Astrocyte of the cerebellum (primary cell): ENCODE results near the gene TGFBR1.

ENCODE experiments used
- DNase-seq: peaks from one replicate; pipeline ENCODE4 v3.0.0-alpha.2; 2011; ENCODE audit warnings: low read depth
- H3K4me3 ChIP-seq: 2 replicates; pipeline ENCODE4 v1.5.1; 2011; ENCODE audit warnings: mild to moderate bottlenecking, low read depth, low read length, moderate library complexity
- CTCF ChIP-seq: IDR thresholded peaks from 2 replicates; pipeline ENCODE4 v1.5.1; 2012; ENCODE audit warnings: low read length, low read depth, moderate library complexity, mild to moderate bottlenecking; ENCODE audit errors: missing control alignments
- in situ Hi-C: cut with HindIII; loops from 2 replicates; pipeline ENCODE4 v1.10.0; 2017; ENCODE audit warnings: low sequenced_read_pairs

TGFBR1 gene

GRCh38 chr9:99112750-99113413 lies 8.0 kb downstream of the TGFBR1 start:
- no peak for TF ChIP-seq CTCF
- H3K4me3 ChIP-seq: no peak overlapping the region
- in situ Hi-C loops: loop anchor here (10.0 kb wide), 1 partner anchor 118 kb away; no protein-coding TSS in a partner anchor
- no peak for DNase-seq

- TF ChIP-seq CTCF: no peak
- in situ Hi-C loops: loop anchor here (10.0 kb wide), 1 partner anchor 119 kb away; no protein-coding TSS in a partner anchor
- no peak for DNase-seq
- H3K4me3 ChIP-seq: no peak overlapping the region
Observed at GRCh38 chr9:99113414-99114048, 8.6 kb downstream of the TGFBR1 start.

- in situ Hi-C loops: loop anchor here (10.0 kb wide), 1 partner anchor 119 kb away; no protein-coding TSS in a partner anchor
- no peak for TF ChIP-seq CTCF
- no peak for DNase-seq
- no peak overlapping the region for H3K4me3 ChIP-seq
Observed at GRCh38 chr9:99114049-99114440, 9.1 kb downstream of the TGFBR1 start.

GRCh38 chr9:99114846-99115500 lies 10.1 kb downstream of the TGFBR1 start:
- no peak for DNase-seq
- H3K4me3 ChIP-seq: no peak overlapping the region
- in situ Hi-C loops: loop anchor here (10.0 kb wide), 1 partner anchor 120 kb away; no protein-coding TSS in a partner anchor
- no peak for TF ChIP-seq CTCF

- no peak overlapping the region for H3K4me3 ChIP-seq
- no peak for DNase-seq
- in situ Hi-C loops: loop anchor here (10.0 kb wide), 1 partner anchor 121 kb away; no protein-coding TSS in a partner anchor
- TF ChIP-seq CTCF: no peak
Observed at GRCh38 chr9:99116003-99116411, 11.1 kb downstream of the TGFBR1 start.

GRCh38 chr9:99118782-99119466 lies 14.0 kb downstream of the TGFBR1 start:
- H3K4me3 ChIP-seq: no peak overlapping the region
- no peak for DNase-seq
- in situ Hi-C loops: loop anchor here (10.0 kb wide), 1 partner anchor 124 kb away; no protein-coding TSS in a partner anchor
- TF ChIP-seq CTCF: no peak
